PFSK-1 (cell line): ENCODE measurements around the gene ACSF3.

Experiments used
- FOXP2 ChIP-seq: optimal IDR thresholded peaks from 2 replicates; pipeline ENCODE3; 2011; ENCODE audit warnings: borderline replicate concordance, control low read depth, inconsistent platforms; ENCODE audit not compliant: insufficient read depth; ENCODE audit errors: extremely low read length, extremely low read depth
- POLR2AphosphoS5 ChIP-seq: IDR thresholded peaks from 2 replicates; pipeline ENCODE4 v1.6.1; 2012; ENCODE audit warnings: low read depth, mild to moderate bottlenecking, control low read depth, low read length, moderate library complexity
- REST ChIP-seq, 2 experiments: IDR thresholded peaks; 2 replicates each; pipeline versions ENCODE4 v1.6.1 to v1.8.0; 2011 to 2012; ENCODE audit warnings: low read depth in 2 of 2, low read length in 2 of 2, control low read depth in 1 of 2, inconsistent platforms in 1 of 2, mild to moderate bottlenecking in 1 of 2, moderate library complexity in 1 of 2; ENCODE audit not compliant: insufficient read depth in 1 of 2
- SIN3A ChIP-seq: IDR thresholded peaks from 2 replicates; pipeline ENCODE4 v1.6.1; 2012; ENCODE audit warnings: mild to moderate bottlenecking, low read length, moderate library complexity, borderline replicate concordance; ENCODE audit not compliant: insufficient read depth
- TAF1 ChIP-seq: IDR thresholded peaks from 2 replicates; pipeline ENCODE4 v1.6.1; 2012; ENCODE audit warnings: low read length, control low read depth, borderline replicate concordance; ENCODE audit not compliant: insufficient read depth

Gene ACSF3

GRCh38 chr16:89144681-89145080 lies 51.0 kb downstream of the ACSF3 start:
- TF ChIP-seq REST (IDR thresholded peaks at IDR 0.05; ENCODE audit: insufficient read depth in 1 of 2, low read depth in 2 of 2, low read length in 2 of 2) (no peak), POLR2AphosphoS5 (no peak), FOXP2 (no peak), TAF1 (no peak), SIN3A (no peak)

- TF ChIP-seq TAF1 = no peak
- TF ChIP-seq SIN3A = no peak
- no peak for TF ChIP-seq POLR2AphosphoS5
- no peak for TF ChIP-seq FOXP2
- no peak for TF ChIP-seq REST (IDR thresholded peaks at IDR 0.05; ENCODE audit: insufficient read depth in 1 of 2, low read depth in 2 of 2, low read length in 2 of 2)
These were observed 51.9 kb downstream of the ACSF3 start for GRCh38 chr16:89145406-89146161.

- TF ChIP-seq REST (IDR thresholded peaks at IDR 0.05; ENCODE audit: insufficient read depth in 1 of 2, low read depth in 2 of 2, low read length in 2 of 2) = no peak
These were observed 52.8 kb downstream of the ACSF3 start for GRCh38 chr16:89146211-89147005.

GRCh38 chr16:89147085-89147817 lies 53.6 kb downstream of the ACSF3 start:
- TF ChIP-seq FOXP2 (no peak), SIN3A (no peak), REST (IDR thresholded peaks at IDR 0.05; ENCODE audit: insufficient read depth in 1 of 2, low read depth in 2 of 2, low read length in 2 of 2) (no peak), POLR2AphosphoS5 (no peak), TAF1 (no peak)
